H9 (cell line): ENCODE results near the gene TRANK1. TPM values are rescaled to one million over a fixed set of nuclear protein-coding genes. Genes with fewer than 3 reads are reported as not detected.

ENCODE experiments used
- DNase-seq: peaks from one replicate; pipeline ENCODE4 v3.0.0-alpha.2; 2017
- H2AFZ ChIP-seq: one replicate; pipeline ENCODE4 v1.6.1; 2013; ENCODE audit warnings: mild to moderate bottlenecking, low read length, control low read depth, moderate library complexity
- H2AK5ac ChIP-seq: 2 replicates; pipeline ENCODE4 v1.6.1; 2013; ENCODE audit warnings: low read length, control low read depth, mixed read lengths; ENCODE audit not compliant: insufficient read length
- H2BK120ac ChIP-seq: one replicate; pipeline ENCODE4 v1.6.1; 2013; ENCODE audit warnings: low read depth, mild to moderate bottlenecking, low read length, control low read depth, inconsistent platforms; ENCODE audit not compliant: poor library complexity, severe bottlenecking
- H2BK12ac ChIP-seq: 2 replicates; pipeline ENCODE4 v1.6.1; 2013; ENCODE audit warnings: low read length, control low read depth, mixed read lengths, low read depth; ENCODE audit not compliant: insufficient read length
- H2BK15ac ChIP-seq: 2 replicates; pipeline ENCODE4 v1.6.1; 2013; ENCODE audit warnings: low read depth, low read length, control low read depth
- H2BK20ac ChIP-seq: one replicate; pipeline ENCODE4 v1.6.1; 2013; ENCODE audit warnings: low read depth, mild to moderate bottlenecking, low read length, control low read depth, inconsistent platforms; ENCODE audit not compliant: poor library complexity, severe bottlenecking
- H2BK5ac ChIP-seq: 2 replicates; pipeline ENCODE4 v1.6.1; 2013; ENCODE audit warnings: low read length, control low read depth, mixed read lengths; ENCODE audit not compliant: insufficient read length
- H3K14ac ChIP-seq: 2 replicates; pipeline ENCODE4 v1.6.1; 2013; ENCODE audit warnings: low read length, control low read depth; ENCODE audit not compliant: insufficient read depth
- H3K18ac ChIP-seq: 2 replicates; pipeline ENCODE4 v1.6.1; 2013; ENCODE audit warnings: low read depth, mild to moderate bottlenecking, mixed read lengths, low read length, control low read depth; ENCODE audit not compliant: insufficient read length
- H3K23ac ChIP-seq: 2 replicates; pipeline ENCODE4 v1.6.1; 2013; ENCODE audit warnings: low read length, control low read depth, mixed read lengths, low read depth; ENCODE audit not compliant: insufficient read length
- H3K23me2 ChIP-seq: 2 replicates; pipeline ENCODE4 v1.6.1; 2013; ENCODE audit warnings: low read depth, mild to moderate bottlenecking, mixed read lengths, low read length, control low read depth; ENCODE audit not compliant: insufficient read length, poor library complexity, severe bottlenecking
- H3K27ac ChIP-seq: 2 replicates; pipeline ENCODE4 v1.5.1; 2013; ENCODE audit warnings: low read length, control low read depth, mixed read lengths, low read depth; ENCODE audit not compliant: insufficient read length
- H3K27me3 ChIP-seq: 2 replicates; pipeline ENCODE4 v1.6.1; 2013; ENCODE audit warnings: low read length, control low read depth, inconsistent platforms; ENCODE audit not compliant: insufficient read depth
- H3K4ac ChIP-seq: 2 replicates; pipeline ENCODE4 v1.6.1; 2013; ENCODE audit warnings: low read depth, mild to moderate bottlenecking, control low read depth, inconsistent platforms, low read length, moderate library complexity
- H3K4me1 ChIP-seq: 2 replicates; pipeline ENCODE4 v1.6.1; 2013; ENCODE audit warnings: low read length, control low read depth, inconsistent platforms; ENCODE audit not compliant: insufficient read depth
- H3K4me2 ChIP-seq: 2 replicates; pipeline ENCODE4 v1.6.1; 2013; ENCODE audit warnings: low read length, control low read depth, mixed read lengths; ENCODE audit not compliant: insufficient read length, insufficient read depth
- H3K56ac ChIP-seq: 2 replicates; pipeline ENCODE4 v1.6.1; 2013; ENCODE audit warnings: low read depth, mild to moderate bottlenecking, mixed read lengths, low read length, control low read depth; ENCODE audit not compliant: insufficient read length
- H3K79me1 ChIP-seq: 2 replicates; pipeline ENCODE4 v1.6.1; 2013; ENCODE audit warnings: low read depth, mild to moderate bottlenecking, moderate library complexity, low read length, control low read depth, inconsistent platforms; ENCODE audit not compliant: insufficient read depth, poor library complexity, severe bottlenecking
- H3K79me2 ChIP-seq: 2 replicates; pipeline ENCODE4 v1.6.1; 2013; ENCODE audit warnings: low read length, control low read depth, inconsistent platforms; ENCODE audit not compliant: insufficient read depth
- H3K9ac ChIP-seq: 2 replicates; pipeline ENCODE4 v1.6.1; 2013; ENCODE audit warnings: low read length, control low read depth, mixed read lengths; ENCODE audit not compliant: insufficient read length; ENCODE audit errors: extremely low read depth
- H3K9me3 ChIP-seq: one replicate; pipeline ENCODE4 v1.6.1; 2013; ENCODE audit warnings: low read depth, low read length, inconsistent platforms; ENCODE audit not compliant: control insufficient read depth
- H3T11ph ChIP-seq: one replicate; pipeline ENCODE4 v1.6.1; 2013; ENCODE audit warnings: mild to moderate bottlenecking, low read length, control low read depth, inconsistent platforms
- H4K20me1 ChIP-seq: one replicate; pipeline ENCODE4 v1.6.1; 2013; ENCODE audit not compliant: control insufficient read depth, insufficient read length, insufficient read depth
- H4K5ac ChIP-seq: 2 replicates; pipeline ENCODE4 v1.6.1; 2013; ENCODE audit warnings: low read depth, mild to moderate bottlenecking, mixed read lengths, low read length, control low read depth; ENCODE audit not compliant: insufficient read length
- H4K8ac ChIP-seq: replicated peaks from 2 replicates; pipeline ENCODE4 v1.6.1; 2013; ENCODE audit warnings: low read length, control low read depth, mixed read lengths, low read depth; ENCODE audit not compliant: insufficient read length
- H4K91ac ChIP-seq: 2 replicates; pipeline ENCODE4 v1.6.1; 2013; ENCODE audit warnings: low read depth, mild to moderate bottlenecking, moderate library complexity, mixed read lengths, low read length, control low read depth; ENCODE audit not compliant: insufficient read length
- H3K27ac Mint-ChIP-seq, 3 experiments: 2 replicates in 2 of 3; 3 replicates in 1 of 3; pipeline ENCODE4 v1.8.0; 2020 to 2021; ENCODE audit warnings: mixed read lengths in 3 of 3, mild to moderate bottlenecking in 1 of 3, moderate library complexity in 1 of 3
- H3K27me3 Mint-ChIP-seq: 2 replicates; pipeline ENCODE4 v1.8.0; 2021; ENCODE audit warnings: low read depth, mild to moderate bottlenecking, moderate library complexity, mixed read lengths
- H3K36me3 Mint-ChIP-seq, 3 experiments: 2 replicates in 2 of 3; 3 replicates in 1 of 3; pipeline ENCODE4 v1.8.0; 2020 to 2021; ENCODE audit warnings: low read depth in 3 of 3, mixed read lengths in 3 of 3; ENCODE audit not compliant: insufficient read depth in 1 of 3
- H3K4me1 Mint-ChIP-seq, 2 experiments: 2 replicates each; pipeline ENCODE4 v1.8.0; 2020; ENCODE audit warnings: mixed read lengths in 2 of 2
- H3K4me3 Mint-ChIP-seq, 2 experiments: 2 replicates in 1 of 2; 3 replicates in 1 of 2; pipeline ENCODE4 v1.8.0; 2020 to 2021; ENCODE audit warnings: mild to moderate bottlenecking in 2 of 2, mixed read lengths in 2 of 2, moderate library complexity in 1 of 2
- H3K9me3 Mint-ChIP-seq, 2 experiments: 2 replicates in 1 of 2; 3 replicates in 1 of 2; pipeline ENCODE4 v1.8.0; 2020; ENCODE audit warnings: mild to moderate bottlenecking in 2 of 2, mixed read lengths in 2 of 2, moderate library complexity in 1 of 2
- CTCF ChIP-seq: fragments of 200-600 bp; sonication (generic); conservative IDR thresholded peaks from 3 replicates; pipeline ENCODE4 v1.8.0; 2021; ENCODE audit warnings: antibody characterized with exemption, mild to moderate bottlenecking
- WGBS: extraction: QIAGEN DNeasy Blood & Tissue Kit; methylation state at CpG from one replicate; pipeline ENCODE4 v1.1.7; 2013; ENCODE audit warnings: missing lambda C conversion rate, low lambda C conversion rate, mixed read lengths; ENCODE audit not compliant: insufficient read length; ENCODE audit errors: extremely low coverage; 5-methylcytosine and 5-hydroxymethylcytosine counted together
- total RNA-seq: library from RNA; stranded (reverse); gene quantifications from 2 replicates; pipeline ENCODE4 v1.2.1, GENCODE V29; 2021

TRANK1 gene
- total RNA-seq, 1 experiment from 2014 or later: 5.9 TPM

DNA sequence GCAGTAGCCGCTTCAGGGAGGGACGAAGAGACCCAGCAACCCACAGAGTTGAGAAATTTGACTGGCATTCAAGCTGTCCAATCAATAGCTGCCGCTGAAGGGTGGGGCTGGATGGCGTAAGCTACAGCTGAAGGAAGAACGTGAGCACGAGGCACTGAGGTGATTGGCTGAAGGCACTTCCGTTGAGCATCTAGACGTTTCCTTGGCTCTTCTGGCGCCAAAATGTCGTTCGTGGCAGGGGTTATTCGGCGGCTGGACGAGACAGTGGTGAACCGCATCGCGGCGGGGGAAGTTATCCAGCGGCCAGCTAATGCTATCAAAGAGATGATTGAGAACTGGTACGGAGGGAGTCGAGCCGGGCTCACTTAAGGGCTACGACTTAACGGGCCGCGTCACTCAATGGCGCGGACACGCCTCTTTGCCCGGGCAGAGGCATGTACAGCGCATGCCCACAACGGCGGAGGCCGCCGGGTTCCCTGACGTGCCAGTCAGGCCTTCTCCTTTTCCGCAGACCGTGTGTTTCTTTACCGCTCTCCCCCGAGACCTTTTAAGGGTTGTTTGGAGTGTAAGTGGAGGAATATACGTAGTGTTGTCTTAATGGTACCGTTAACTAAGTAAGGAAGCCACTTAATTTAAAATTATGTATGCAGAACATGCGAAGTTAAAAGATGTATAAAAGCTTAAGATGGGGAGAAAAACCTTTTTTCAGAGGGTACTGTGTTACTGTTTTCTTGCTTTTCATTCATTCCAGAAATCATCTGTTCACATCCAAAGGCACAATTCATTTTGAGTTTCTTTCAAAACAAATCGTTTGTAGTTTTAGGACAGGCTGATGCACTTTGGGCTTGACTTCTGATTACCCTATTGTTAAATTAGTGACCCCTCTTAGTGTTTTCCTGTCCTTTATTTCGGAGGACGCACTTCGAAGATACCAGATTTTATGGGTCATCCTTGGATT, 48.8 kb upstream of the TRANK1 start, which contains the start of gene MLH1:
TSS of gene MLH1 (plus strand) at position 193 of the 958 bp plus-strand sequence. CDS start at position 223, 30 bp downstream.
- Histone ChIP-seq H2BK12ac (no peak within 1 kb of the TSS), H2AK5ac (no peak within 1 kb of the TSS), H4K5ac (peak within 1 kb of the TSS; percentile 47), H4K91ac (peak within 1 kb of the TSS; percentile 2), H3K27ac (peak within 1 kb of the TSS; percentile 84), H3K79me1 (peaks cover 6% of the 10 kb centered on the region), H3K23ac (no peak within 1 kb of the TSS), H4K8ac (no peak within 1 kb of the TSS), H3T11ph (no peak within 1 kb of the TSS), H3K79me2 (peaks cover 18% of the 10 kb centered on the region; the same call in 1 of the 2 replicates), H3K4me1 (no peaks in the 10 kb centered on the region), H2BK120ac (no peak within 1 kb of the TSS), H3K9ac (peak within 1 kb of the TSS; percentile 95), H3K18ac (peak within 1 kb of the TSS; percentile 97), H3K9me3 (no peaks in the 10 kb centered on the region), H3K4me2 (peak within 1 kb of the TSS; percentile 95), H2BK5ac (peak within 1 kb of the TSS; percentile 46), H3K4ac (0 out of 2 replicates have a peak within 1 kb of the TSS, but pooled peaks have one; percentile 18), H2AFZ (no peak within 1 kb of the TSS), H3K56ac (peak within 1 kb of the TSS; percentile 42), H3K14ac (peak within 1 kb of the TSS; percentile 97), H4K20me1 (no peaks in the 10 kb centered on the region), H3K27me3 (no peaks in the 10 kb centered on the region), H3K23me2 (peaks cover 10% of the 10 kb centered on the region), H2BK15ac (no peak within 1 kb of the TSS), H2BK20ac (no peak within 1 kb of the TSS)
- peaks cover 25 to 51% (median 43%) of the 10 kb centered on the region in 3 experiments for H3K36me3 Mint-ChIP-seq
- DNase-seq: peak; percentile 100
- no peak within 1 kb of the TSS for H3K4me3 Mint-ChIP-seq
- no peaks in the 10 kb centered on the region for H3K9me3 Mint-ChIP-seq
- H3K27ac Mint-ChIP-seq: peak within 1 kb of the TSS in 1 of 3 experiments; percentile 68; a peak in 2 of 7 replicates
- H3K4me1 Mint-ChIP-seq: peaks cover 23 to 26% of the 10 kb centered on the region in 2 experiments
- no CpG with 5 or more reads among the region's 47 CpGs for WGBS
- H3K27me3 Mint-ChIP-seq: no peaks in the 10 kb centered on the region
- TF ChIP-seq CTCF: no peak
